NCI-H146 (cell line): ENCODE results near the gene ZDHHC22.

Experiments used
- DNase-seq: peaks from one replicate; lab custom pipeline; 2025; lab: John Stamatoyannopoulos, UW

ZDHHC22 gene

GRCh38 chr14:77103475-77103874, 38.1 kb downstream of the ZDHHC22 start:
- no peak for DNase-seq

- no peak for DNase-seq
Observed at GRCh38 chr14:77102154-77102553, 39.4 kb downstream of the ZDHHC22 start.

GRCh38 chr14:77100961-77101360, 40.6 kb downstream of the ZDHHC22 start:
- DNase-seq = no peak

- DNase-seq = no peak
Observed at GRCh38 chr14:77099425-77100167, 42.0 kb downstream of the ZDHHC22 start.

GRCh38 chr14:77098529-77099353, 42.9 kb downstream of the ZDHHC22 start:
- peak; percentile 34 for DNase-seq

GRCh38 chr14:77097700-77098528, 43.7 kb downstream of the ZDHHC22 start, which contains the start of gene CIPC:
Gene CIPC (plus strand): TSS chr14:77098258. CDS start chr14:77105709, 7,451 bp downstream.
- peak; percentile 98 for DNase-seq

- DNase-seq = peak; percentile 25
Observed at GRCh38 chr14:77097006-77097699, 44.4 kb downstream of the ZDHHC22 start.

- DNase-seq = peak; percentile 73
Observed at GRCh38 chr14:77094672-77095284, 46.8 kb downstream of the ZDHHC22 start.

GRCh38 chr14:77092676-77093075, 48.9 kb downstream of the ZDHHC22 start:
- no peak for DNase-seq

GRCh38 chr14:77091518-77091917, 50.1 kb downstream of the ZDHHC22 start:
- no peak for DNase-seq

- no peak for DNase-seq
Observed at GRCh38 chr14:77088645-77089044, 52.9 kb downstream of the ZDHHC22 start.

- DNase-seq = peak; percentile 54
Observed at GRCh38 chr14:77088219-77088618, 53.4 kb downstream of the ZDHHC22 start.

GRCh38 chr14:77087631-77088030, 54.0 kb downstream of the ZDHHC22 start:
- no peak for DNase-seq

- no peak for DNase-seq
Observed at GRCh38 chr14:77086951-77087350, 54.6 kb downstream of the ZDHHC22 start.

- peak; percentile 11 for DNase-seq
Observed at GRCh38 chr14:77086017-77086727, 55.4 kb downstream of the ZDHHC22 start.

GRCh38 chr14:77085538-77085937, 56.1 kb downstream of the ZDHHC22 start:
- no peak for DNase-seq

GRCh38 chr14:77084985-77085384, 56.6 kb downstream of the ZDHHC22 start:
- no peak for DNase-seq

GRCh38 chr14:77083082-77083481, 58.5 kb downstream of the ZDHHC22 start:
- no peak for DNase-seq

- no peak for DNase-seq
Observed at GRCh38 chr14:77082356-77082755, 59.2 kb downstream of the ZDHHC22 start.
